Body of pancreas (tissue), 4 donors: ENCODE results near the gene EDAR.

Experiments used
- CTCF ChIP-seq, 7 experiments: fragments of 450-650 bp in 4 of 7; fragments of 200-600 bp in 3 of 7; sonication (generic) in 3 of 7; IDR thresholded peaks; one replicate each; pipeline ENCODE4 v1.5.1; 2016 to 2019; ENCODE audit warnings: antibody characterized with exemption in 7 of 7
- POLR2A ChIP-seq, 3 donors: fragments of 450-650 bp; IDR thresholded peaks; one replicate each; pipeline ENCODE4 v1.6.1; 2016; ENCODE audit warnings: antibody characterized with exemption in 3 of 3, mild to moderate bottlenecking in 2 of 3

GRCh38 chr2:108942888-108943287 is 46.1 kb downstream of the EDAR start:
- no peak for TF ChIP-seq CTCF (IDR thresholded peaks at IDR 0.05)
- no peak for TF ChIP-seq POLR2A (IDR thresholded peaks at IDR 0.05)
